NB4 (cell line): ENCODE results near the gene GOLGA6C.
"Not testable (repeated sequence)": the region's sequence is repeated elsewhere in the genome, so short reads cannot be mapped to it uniquely, and the experiment has no call there.

Experiments
- MYC ChIP-seq: IDR thresholded peaks from 2 replicates; pipeline ENCODE4 v1.6.1; 2011; ENCODE audit warnings: low read depth, low read length
- POLR2A ChIP-seq: IDR thresholded peaks from 2 replicates; pipeline ENCODE4 v1.6.1; 2011; ENCODE audit warnings: mild to moderate bottlenecking; ENCODE audit not compliant: insufficient read length; ENCODE audit errors: extremely low read depth
- TF ChIP-seq, protein P1 (sequence below): IDR thresholded peaks from one replicate; pipeline ENCODE4 v1.5.1; 2012; ENCODE audit warnings: low read depth, low read length
- TF ChIP-seq, protein P2 (sequence below): IDR thresholded peaks from 2 replicates; pipeline ENCODE4 v1.6.1; 2011; ENCODE audit warnings: low read depth, low read length

DNA sequence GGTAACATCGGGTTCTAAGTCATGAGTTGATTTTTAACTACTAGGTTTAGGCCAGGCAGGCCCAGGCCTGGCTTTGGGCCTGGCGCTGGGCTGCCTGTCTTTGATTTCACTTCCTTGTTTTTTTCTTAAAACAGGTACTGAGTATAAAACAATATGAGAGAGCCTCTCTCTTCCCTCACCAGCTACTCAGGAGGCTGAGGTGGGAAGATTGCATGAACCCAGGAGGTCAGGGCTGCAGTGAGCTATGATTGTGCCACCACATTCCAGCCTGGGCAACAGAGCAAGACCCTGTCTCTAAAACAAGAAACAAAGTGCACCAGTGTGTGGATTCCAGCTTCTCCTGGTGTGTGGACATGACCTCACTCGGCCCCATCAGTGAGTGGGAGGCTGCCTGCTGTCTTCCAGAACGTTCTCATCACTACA is 38.6 kb upstream of the GOLGA6C start:
- TF ChIP-seq, protein P1, sequence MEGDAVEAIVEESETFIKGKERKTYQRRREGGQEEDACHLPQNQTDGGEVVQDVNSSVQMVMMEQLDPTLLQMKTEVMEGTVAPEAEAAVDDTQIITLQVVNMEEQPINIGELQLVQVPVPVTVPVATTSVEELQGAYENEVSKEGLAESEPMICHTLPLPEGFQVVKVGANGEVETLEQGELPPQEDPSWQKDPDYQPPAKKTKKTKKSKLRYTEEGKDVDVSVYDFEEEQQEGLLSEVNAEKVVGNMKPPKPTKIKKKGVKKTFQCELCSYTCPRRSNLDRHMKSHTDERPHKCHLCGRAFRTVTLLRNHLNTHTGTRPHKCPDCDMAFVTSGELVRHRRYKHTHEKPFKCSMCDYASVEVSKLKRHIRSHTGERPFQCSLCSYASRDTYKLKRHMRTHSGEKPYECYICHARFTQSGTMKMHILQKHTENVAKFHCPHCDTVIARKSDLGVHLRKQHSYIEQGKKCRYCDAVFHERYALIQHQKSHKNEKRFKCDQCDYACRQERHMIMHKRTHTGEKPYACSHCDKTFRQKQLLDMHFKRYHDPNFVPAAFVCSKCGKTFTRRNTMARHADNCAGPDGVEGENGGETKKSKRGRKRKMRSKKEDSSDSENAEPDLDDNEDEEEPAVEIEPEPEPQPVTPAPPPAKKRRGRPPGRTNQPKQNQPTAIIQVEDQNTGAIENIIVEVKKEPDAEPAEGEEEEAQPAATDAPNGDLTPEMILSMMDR = not testable (repeated sequence)
- not testable (repeated sequence) for TF ChIP-seq POLR2A, MYC
- TF ChIP-seq, protein P2, sequence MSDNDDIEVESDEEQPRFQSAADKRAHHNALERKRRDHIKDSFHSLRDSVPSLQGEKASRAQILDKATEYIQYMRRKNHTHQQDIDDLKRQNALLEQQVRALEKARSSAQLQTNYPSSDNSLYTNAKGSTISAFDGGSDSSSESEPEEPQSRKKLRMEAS = not testable (repeated sequence)
